Stimulated activated CD8-positive, alpha-beta memory T cell treated with anti-CD3 and anti-CD28 coated beads, Interleukin-7, amount 100 ng/mL, for 1 hour (primary cell): ENCODE results near the gene NAGK.
"Not testable (repeated sequence)": the region's sequence is repeated elsewhere in the genome, so short reads cannot be mapped to it uniquely, and the experiment has no call there.

ENCODE experiments used
- DNase-seq, 2 donors: peaks; one replicate each; pipeline ENCODE4 v3.0.0-alpha.2; 2020; ENCODE audit warnings: low read depth in 2 of 2

Gene NAGK

GRCh38 chr2:71069376-71069775 lies 928 bp downstream of the NAGK start:
- no peak for DNase-seq

DNA sequence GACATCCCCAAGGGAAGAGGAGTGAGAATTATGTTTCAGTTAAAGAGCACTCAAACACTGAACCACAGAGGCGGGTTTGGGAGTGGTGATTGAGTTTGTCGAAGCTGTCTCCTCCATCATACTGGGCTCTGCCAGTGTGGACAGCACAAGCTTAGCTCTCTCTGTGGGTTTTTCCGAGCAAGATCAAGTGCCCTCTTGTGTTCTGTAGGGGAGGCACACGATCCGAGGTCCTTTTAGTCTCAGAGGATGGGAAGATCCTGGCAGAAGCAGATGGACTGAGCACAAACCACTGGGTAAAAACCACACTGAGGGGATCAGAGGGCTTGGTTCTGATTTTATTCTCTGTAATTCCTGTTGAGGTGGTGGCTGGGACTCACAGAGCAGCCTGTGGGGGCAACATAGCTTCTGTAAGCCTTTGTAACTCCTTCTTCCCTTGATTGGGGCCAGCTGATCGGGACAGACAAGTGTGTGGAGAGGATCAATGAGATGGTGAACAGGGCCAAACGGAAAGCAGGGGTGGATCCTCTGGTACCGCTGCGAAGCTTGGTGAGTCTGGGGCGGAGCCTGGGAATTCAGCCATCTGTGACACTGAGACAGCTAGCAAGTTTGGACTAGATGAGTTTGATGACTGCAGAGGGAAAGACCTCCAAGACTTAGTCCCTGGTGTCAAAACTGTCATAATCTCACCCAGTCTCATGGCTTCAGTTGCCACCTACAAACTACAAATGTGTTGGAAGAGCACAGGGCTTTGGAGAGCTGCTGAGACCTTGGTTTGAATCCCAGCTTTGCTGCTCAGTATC lies 2.0 kb downstream of the NAGK start:
- no peak for DNase-seq

DNA sequence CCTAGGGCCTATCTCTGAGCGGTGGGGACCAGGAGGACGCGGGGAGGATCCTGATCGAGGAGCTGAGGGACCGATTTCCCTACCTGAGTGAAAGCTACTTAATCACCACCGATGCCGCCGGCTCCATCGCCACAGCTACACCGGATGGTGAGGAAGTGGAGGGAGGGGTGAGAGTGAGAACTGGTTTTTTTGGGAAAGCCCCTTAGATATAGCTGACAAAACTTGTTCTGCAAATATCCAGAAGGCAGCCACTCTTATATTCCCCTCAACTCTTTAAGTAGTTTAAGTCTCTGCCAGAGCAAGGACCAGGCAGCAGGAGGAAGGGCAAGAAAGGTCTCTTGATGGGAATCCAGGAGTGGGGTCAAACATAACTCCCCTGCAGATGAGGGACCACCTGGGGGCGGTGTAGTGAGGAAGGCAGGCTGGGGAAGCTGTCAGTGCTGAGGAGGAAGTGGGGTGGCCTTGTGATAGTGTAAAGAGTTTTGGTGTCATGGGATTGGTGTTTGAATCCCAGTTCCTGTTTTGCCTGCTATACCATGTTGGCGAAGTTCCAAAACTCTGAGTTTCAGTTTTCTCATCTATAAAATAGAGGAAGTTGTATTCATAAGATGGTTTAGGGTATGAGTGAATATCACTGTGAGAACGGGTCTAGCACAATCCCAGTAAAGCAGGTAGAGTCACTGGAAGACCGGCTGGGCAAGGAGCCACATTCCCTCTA lies 3.4 kb downstream of the NAGK start:
- DNase-seq: peak in 1 of 2 donors; percentile 16

- no peak for DNase-seq
Measured at GRCh38 chr2:71072492-71072891, 4.0 kb downstream of the NAGK start.

DNA sequence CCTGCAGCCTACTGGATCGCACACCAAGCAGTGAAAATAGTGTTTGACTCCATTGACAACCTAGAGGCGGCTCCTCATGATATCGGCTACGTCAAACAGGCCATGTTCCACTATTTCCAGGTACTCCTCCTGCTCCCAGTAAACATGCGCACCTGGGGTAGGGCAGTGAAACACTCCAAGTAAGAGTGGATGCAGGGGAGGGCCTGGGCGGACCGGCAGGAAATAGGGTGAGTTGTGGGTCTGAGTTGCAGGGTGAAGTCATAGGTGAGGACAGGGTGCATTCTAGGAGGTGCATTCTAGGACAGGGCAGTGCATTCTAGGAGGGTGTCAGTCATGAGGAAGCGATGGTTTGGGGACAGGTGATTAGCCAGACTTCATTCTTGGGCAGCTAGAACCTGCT lies 5.0 kb downstream of the NAGK start:
- DNase-seq: no peak

- no peak for DNase-seq
Measured at GRCh38 chr2:71074893-71075395, 6.5 kb downstream of the NAGK start.

GRCh38 chr2:71078624-71079023 lies 10.2 kb downstream of the NAGK start:
- no peak for DNase-seq

GRCh38 chr2:71082402-71083252 lies 14.2 kb downstream of the NAGK start:
- DNase-seq: no peak

DNA sequence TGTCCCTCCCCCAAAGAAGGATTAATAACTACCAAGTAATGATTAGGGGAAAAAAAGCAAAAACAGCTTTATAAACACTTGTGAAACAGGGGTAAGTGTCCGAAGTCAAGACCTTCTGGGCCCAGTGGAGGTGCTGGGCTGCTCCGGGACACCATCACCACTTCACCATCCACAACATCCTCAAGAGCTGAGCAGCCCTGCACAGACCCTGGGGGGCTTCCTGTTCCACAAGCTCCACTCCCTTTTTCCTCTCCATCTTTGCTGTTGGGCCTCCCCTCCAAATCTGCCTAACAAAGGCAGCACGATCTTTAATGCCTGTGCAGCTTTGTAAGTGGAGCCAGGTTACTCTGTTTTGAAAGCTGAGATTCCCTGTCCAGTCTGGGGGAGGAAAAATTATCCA lies 14.8 kb downstream of the NAGK start:
- not testable (repeated sequence) for DNase-seq

- not testable (repeated sequence) for DNase-seq
Measured at GRCh38 chr2:71083752-71084312, 15.4 kb downstream of the NAGK start.

DNA sequence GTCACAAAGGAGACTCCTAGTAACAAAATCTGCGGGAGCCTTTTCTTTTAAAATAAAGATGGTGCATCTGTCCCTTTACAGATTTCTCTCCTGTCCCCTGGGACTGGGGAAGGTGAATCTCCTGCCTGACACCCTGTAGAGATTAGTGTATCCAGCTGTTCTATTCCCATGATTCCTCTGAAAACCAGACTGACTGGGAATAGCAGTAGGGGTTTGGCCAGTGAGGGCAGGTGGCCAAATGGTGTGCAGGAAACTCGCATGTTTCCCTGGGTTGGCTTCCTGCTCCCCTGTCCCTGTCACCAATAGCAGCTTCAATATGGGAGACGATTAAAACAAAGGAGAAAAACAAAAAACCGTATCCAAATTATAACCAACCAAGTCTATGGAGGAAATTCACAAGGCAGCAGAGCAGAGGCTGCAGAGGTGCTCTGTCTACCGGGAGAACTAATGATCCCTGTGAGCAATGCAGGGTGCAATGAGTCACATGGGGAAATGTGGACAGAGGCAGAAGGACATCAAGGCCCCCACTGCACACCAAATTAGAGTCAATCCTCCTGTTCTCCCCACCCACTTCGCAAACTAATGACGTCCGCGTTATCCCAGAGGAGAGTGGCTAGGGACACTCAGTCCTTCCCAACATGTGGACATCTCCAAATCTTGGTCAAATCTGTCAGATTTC lies 17.0 kb downstream of the NAGK start:
- not testable (repeated sequence) for DNase-seq

GRCh38 chr2:71089475-71089874 lies 21.0 kb downstream of the NAGK start:
- not testable (repeated sequence) for DNase-seq

DNA sequence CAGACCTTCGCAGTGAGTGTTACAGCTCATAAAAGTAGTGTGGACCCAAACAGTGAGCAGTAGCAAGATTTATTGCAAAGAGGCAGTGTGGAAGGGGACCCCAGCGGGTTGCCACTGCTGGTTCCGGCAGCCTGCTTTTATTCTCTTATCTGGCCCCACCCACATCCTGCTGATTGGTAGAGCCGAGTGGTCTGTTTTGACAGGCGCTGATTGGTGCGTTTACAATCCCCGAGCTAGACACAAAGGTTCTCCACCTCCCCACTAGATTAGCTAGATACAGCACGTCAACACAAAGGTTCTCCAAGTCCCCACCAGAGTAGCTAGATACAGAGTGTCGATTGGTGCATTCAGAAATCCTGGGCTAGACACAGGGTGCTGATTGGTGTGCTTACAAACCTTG lies 23.4 kb downstream of the NAGK start:
- not testable (repeated sequence) for DNase-seq

GRCh38 chr2:71092491-71093260 lies 24.2 kb downstream of the NAGK start:
- DNase-seq: not testable (repeated sequence)

- peak in 1 of 2 donors; percentile 20 for DNase-seq
Measured at GRCh38 chr2:71100195-71100964, 31.9 kb downstream of the NAGK start.

GRCh38 chr2:71101656-71102055 lies 33.2 kb downstream of the NAGK start:
- no peak for DNase-seq

- DNase-seq: no peak
Measured at GRCh38 chr2:71102981-71103681, 34.7 kb downstream of the NAGK start.

- no peak for DNase-seq
Measured at GRCh38 chr2:71103809-71104208, 35.4 kb downstream of the NAGK start.

DNA sequence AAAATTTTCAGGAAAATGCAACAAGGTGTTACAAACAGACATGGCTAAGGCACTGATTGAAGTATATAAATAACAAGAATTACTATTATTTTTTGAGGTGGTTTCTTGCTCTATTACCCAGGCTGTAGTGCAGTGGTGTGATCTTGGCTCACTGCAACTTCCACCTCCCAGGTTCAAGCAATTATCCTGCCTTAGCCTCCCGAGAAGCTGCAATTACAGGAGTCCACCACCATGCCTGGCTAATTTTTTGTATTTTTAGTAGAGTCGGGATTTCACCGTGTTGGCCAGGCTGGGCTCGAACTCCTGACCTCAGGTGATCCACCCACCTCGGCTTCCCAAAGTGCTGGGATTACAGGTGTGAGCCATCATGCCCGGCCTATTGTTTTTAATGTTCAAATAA lies 38.0 kb downstream of the NAGK start:
- DNase-seq: not testable (repeated sequence)
